ENCODE results near the gene GPR161. TPM values are rescaled to one million over a fixed set of nuclear protein-coding genes. Genes with fewer than 3 reads are reported as not detected.

The GPR161 gene
- total RNA-seq, 4 donors from 2014 or later: 17.4 to 36.9 (median 20.1) TPM

GRCh38 chr1:168053681-168054080 is 83.0 kb downstream of the GPR161 start:
- Histone ChIP-seq H3K36me3 (peaks cover 0 to 8% of the 10 kb centered on the region in 2 donors), H3K27ac (no peak overlapping the region), H3K27me3 (no peaks in the 10 kb centered on the region), H3K9me3 (no peaks in the 10 kb centered on the region), H3K4me1 (peaks cover 0 to 23% (median 2%) of the 10 kb centered on the region in 3 donors), H3K4me3 (no peak overlapping the region)
- TF ChIP-seq POLR2A (IDR thresholded peaks at IDR 0.05) (no peak), EP300 (IDR thresholded peaks at IDR 0.05) (no peak), CTCF (IDR thresholded peaks at IDR 0.05) (no peak), POLR2AphosphoS5 (IDR thresholded peaks at IDR 0.05) (no peak)
- WGBS, 2 donors (ENCODE audit: low coverage in 1 of 2): 86 to 100% methylated on average over 1 to 2 of the region's 2 CpGs
- no peak for ATAC-seq

DNA sequence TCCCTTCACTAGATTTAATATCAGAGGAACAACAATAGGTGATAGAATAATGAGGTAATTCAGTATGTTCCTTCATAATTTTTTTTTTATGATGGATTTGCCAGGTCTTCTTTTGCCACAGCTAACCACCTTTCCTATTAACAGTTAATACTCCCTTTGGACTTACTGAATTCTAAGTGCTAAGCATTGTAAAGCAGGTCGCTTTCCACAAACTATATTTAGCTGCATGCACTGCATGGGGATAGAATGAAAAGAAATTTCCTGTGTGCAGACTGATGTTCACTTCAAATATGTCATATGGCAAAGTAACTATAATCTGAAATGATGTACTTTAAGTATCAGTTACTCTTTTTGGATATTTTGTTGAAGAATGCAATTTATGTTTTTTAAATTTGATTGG is 85.8 kb downstream of the GPR161 start:
- H3K36me3 ChIP-seq: no peaks in the 10 kb centered on the region
- TF ChIP-seq EP300 (IDR thresholded peaks at IDR 0.05) (no peak), POLR2A (IDR thresholded peaks at IDR 0.05) (no peak), POLR2AphosphoS5 (IDR thresholded peaks at IDR 0.05) (no peak), CTCF (IDR thresholded peaks at IDR 0.05) (no peak)
- no peak overlapping the region for H3K27ac ChIP-seq
- WGBS, 2 donors (ENCODE audit: low coverage in 1 of 2): 43 to 50% methylated on average over 1 of the region's 1 CpG
- H3K4me3 ChIP-seq: no peak overlapping the region
- no peak for ATAC-seq
- peaks cover 0 to 34% (median 8%) of the 10 kb centered on the region in 3 donors for H3K4me1 ChIP-seq
- H3K27me3 ChIP-seq: no peaks in the 10 kb centered on the region
- no peaks in the 10 kb centered on the region for H3K9me3 ChIP-seq

GRCh38 chr1:168050307-168050706 is 86.4 kb downstream of the GPR161 start:
- Histone ChIP-seq H3K27me3 (no peaks in the 10 kb centered on the region), H3K36me3 (peaks cover 0 to 2% of the 10 kb centered on the region in 2 donors), H3K4me1 (peaks cover 0 to 39% (median 11%) of the 10 kb centered on the region in 3 donors), H3K9me3 (no peaks in the 10 kb centered on the region), H3K4me3 (no peak overlapping the region), H3K27ac (no peak overlapping the region)
- ATAC-seq: no peak
- no peak for TF ChIP-seq CTCF (IDR thresholded peaks at IDR 0.05)
- TF ChIP-seq EP300 (IDR thresholded peaks at IDR 0.05): no peak
- TF ChIP-seq POLR2A (IDR thresholded peaks at IDR 0.05): no peak
- TF ChIP-seq POLR2AphosphoS5 (IDR thresholded peaks at IDR 0.05): no peak
- 13 to 36% methylated on average over 1 of the region's 1 CpG for WGBS, 2 donors (ENCODE audit: low coverage in 1 of 2)

- peaks cover 0 to 27% (median 11%) of the 10 kb centered on the region in 3 donors for H3K4me1 ChIP-seq
- peaks cover 0 to 35% of the 10 kb centered on the region in 2 donors for H3K36me3 ChIP-seq
- no peak for ATAC-seq
- H3K27ac ChIP-seq: no peak overlapping the region
- H3K4me3 ChIP-seq: no peak overlapping the region
- no peaks in the 10 kb centered on the region for H3K9me3 ChIP-seq
- TF ChIP-seq EP300 (IDR thresholded peaks at IDR 0.05): no peak
- TF ChIP-seq POLR2A (IDR thresholded peaks at IDR 0.05): no peak
- no peak for TF ChIP-seq CTCF (IDR thresholded peaks at IDR 0.05)
- TF ChIP-seq POLR2AphosphoS5 (IDR thresholded peaks at IDR 0.05): no peak
- WGBS, 2 donors (ENCODE audit: low coverage in 1 of 2): 75 to 94% methylated on average over 1 of the region's 1 CpG
- no peaks in the 10 kb centered on the region for H3K27me3 ChIP-seq
These were observed 91.4 kb downstream of the GPR161 start for GRCh38 chr1:168045311-168045710.

DNA sequence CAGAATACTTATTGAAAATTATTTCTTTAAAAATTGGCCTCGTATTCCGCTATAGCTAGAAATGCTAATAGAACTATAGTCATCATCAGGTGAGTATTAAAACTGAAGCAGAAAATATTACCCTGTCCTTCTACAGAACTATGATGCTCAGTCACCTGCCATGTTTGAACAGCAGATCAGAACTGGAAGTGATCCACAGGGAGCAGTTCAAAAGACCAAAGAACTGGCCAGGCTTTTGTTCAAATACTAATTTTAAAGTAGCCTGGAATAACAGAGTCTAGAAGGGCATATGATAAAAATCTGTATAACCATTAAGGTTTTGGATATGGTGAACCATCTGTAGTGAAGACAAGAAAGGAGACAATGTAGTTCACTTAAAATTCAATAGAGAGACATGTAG is 94.4 kb downstream of the GPR161 start:
- H3K27me3 ChIP-seq: no peaks in the 10 kb centered on the region
- ATAC-seq: no peak
- no peak overlapping the region for H3K27ac ChIP-seq
- no peaks in the 10 kb centered on the region for H3K9me3 ChIP-seq
- H3K4me3 ChIP-seq: no peak overlapping the region
- 100% methylated on average over 2 of the region's 2 CpGs for WGBS, 2 donors (ENCODE audit: low coverage in 1 of 2)
- H3K36me3 ChIP-seq: peaks cover 0 to 35% of the 10 kb centered on the region in 2 donors
- TF ChIP-seq EP300 (IDR thresholded peaks at IDR 0.05) (no peak), CTCF (IDR thresholded peaks at IDR 0.05) (no peak), POLR2AphosphoS5 (IDR thresholded peaks at IDR 0.05) (no peak), POLR2A (IDR thresholded peaks at IDR 0.05) (no peak)
- H3K4me1 ChIP-seq: peaks cover 0 to 20% (median 8%) of the 10 kb centered on the region in 3 donors

All from gastroesophageal sphincter (tissue), 4 donors.